ENCODE measurements around the gene PNCK. TPM values are rescaled to one million over a fixed set of nuclear protein-coding genes. Genes with fewer than 3 reads are reported as not detected.
"Not testable (repeated sequence)": the region's sequence is repeated elsewhere in the genome, so short reads cannot be mapped to it uniquely, and the experiment has no call there.

The PNCK gene
- total and polyA plus RNA-seq, 12 donors = 2.0 to 15.6 (median 5.7) TPM

DNA sequence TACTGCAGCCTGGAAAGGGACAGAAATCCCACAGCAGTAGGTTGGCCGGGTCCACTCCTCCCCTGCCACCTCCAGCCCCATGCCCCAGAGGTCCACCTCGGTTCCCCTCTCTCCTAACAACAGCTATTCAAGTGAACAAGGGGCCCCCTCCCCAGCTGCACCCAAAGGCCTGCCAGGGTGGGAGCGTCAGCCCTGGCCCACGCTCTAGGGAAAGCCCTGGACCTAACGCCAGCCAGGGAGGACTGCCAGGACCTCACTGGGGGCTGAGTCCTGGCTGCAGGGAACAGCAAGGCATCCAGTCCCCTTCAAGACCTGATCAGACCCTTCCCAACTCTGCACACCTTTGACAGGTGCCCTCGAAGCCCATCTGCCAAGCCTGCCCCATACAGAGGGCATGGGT is 27.4 kb upstream of the PNCK start:
- no peak overlapping the region for H3K4me3 ChIP-seq
- H3K27ac ChIP-seq = peak overlapping the region in 8 of 10 donors; percentile 70 to 87 (median 78)
- peaks cover 0 to 50% (median 0%) of the 10 kb centered on the region in 9 donors for H3K36me3 ChIP-seq
- DNase-seq (no peak), ATAC-seq (no peak)
- TF ChIP-seq, protein P1, sequence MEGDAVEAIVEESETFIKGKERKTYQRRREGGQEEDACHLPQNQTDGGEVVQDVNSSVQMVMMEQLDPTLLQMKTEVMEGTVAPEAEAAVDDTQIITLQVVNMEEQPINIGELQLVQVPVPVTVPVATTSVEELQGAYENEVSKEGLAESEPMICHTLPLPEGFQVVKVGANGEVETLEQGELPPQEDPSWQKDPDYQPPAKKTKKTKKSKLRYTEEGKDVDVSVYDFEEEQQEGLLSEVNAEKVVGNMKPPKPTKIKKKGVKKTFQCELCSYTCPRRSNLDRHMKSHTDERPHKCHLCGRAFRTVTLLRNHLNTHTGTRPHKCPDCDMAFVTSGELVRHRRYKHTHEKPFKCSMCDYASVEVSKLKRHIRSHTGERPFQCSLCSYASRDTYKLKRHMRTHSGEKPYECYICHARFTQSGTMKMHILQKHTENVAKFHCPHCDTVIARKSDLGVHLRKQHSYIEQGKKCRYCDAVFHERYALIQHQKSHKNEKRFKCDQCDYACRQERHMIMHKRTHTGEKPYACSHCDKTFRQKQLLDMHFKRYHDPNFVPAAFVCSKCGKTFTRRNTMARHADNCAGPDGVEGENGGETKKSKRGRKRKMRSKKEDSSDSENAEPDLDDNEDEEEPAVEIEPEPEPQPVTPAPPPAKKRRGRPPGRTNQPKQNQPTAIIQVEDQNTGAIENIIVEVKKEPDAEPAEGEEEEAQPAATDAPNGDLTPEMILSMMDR (IDR thresholded peaks at IDR 0.05) = no peak
- H3K4me1 ChIP-seq = peaks cover 0 to 37% (median 0%) of the 10 kb centered on the region in 9 donors
- intact Hi-C loops (cut with DNase I) = no loop called here
- H3K9me3 ChIP-seq = no peaks in the 10 kb centered on the region
- peaks cover 0 to 4% (median 0%) of the 10 kb centered on the region in 7 donors for H3K27me3 ChIP-seq
- 76 to 83% methylated on average over 4 to 6 of the region's 6 CpGs for WGBS, 2 donors

DNA sequence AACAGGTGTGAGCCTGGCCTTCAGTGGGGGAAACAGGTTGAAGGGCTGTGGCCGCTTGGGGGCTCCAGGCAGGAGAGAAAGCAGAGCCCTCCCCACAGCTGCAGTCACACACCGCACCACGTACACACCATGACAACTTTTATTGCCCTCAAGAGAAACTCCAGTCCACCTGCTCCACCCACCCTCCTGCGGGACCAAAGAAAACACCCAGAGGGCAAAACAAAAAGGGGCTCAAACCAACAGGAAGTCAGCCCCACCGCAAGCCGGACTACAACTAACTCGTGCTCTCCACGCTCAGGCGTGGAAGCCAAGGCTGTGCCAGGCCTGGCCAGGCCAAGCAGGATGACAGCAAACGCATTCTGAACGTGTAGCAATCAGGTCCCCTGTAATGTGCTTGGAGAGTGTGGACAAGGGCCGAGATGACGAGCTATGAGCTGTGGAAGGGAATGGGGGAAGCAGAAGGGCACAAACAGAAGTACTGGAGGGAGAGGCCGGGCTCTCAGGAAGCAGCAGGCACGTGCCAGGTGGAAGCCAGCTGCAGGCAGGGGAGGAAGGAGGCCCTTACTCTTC is 26.8 kb upstream of the PNCK start:
- ATAC-seq = peak in 6 of 8 donors; percentile 4 to 20 (median 16)
- no peak for DNase-seq
- intact Hi-C loops (cut with DNase I) = no loop called here
- peaks cover 0 to 50% (median 0%) of the 10 kb centered on the region in 9 donors for H3K36me3 ChIP-seq
- peak overlapping the region; percentile 36 to 87 (median 76) for H3K27ac ChIP-seq
- H3K4me1 ChIP-seq = peaks cover 0 to 37% (median 0%) of the 10 kb centered on the region in 9 donors
- H3K4me3 ChIP-seq = no peak overlapping the region
- H3K27me3 ChIP-seq = peaks cover 0 to 4% (median 0%) of the 10 kb centered on the region in 7 donors
- no peaks in the 10 kb centered on the region for H3K9me3 ChIP-seq
- WGBS, 2 donors = 44 to 66% methylated on average over 13 to 15 of the region's 15 CpGs
- TF ChIP-seq, protein P1 (IDR thresholded peaks at IDR 0.05) = no peak

DNA sequence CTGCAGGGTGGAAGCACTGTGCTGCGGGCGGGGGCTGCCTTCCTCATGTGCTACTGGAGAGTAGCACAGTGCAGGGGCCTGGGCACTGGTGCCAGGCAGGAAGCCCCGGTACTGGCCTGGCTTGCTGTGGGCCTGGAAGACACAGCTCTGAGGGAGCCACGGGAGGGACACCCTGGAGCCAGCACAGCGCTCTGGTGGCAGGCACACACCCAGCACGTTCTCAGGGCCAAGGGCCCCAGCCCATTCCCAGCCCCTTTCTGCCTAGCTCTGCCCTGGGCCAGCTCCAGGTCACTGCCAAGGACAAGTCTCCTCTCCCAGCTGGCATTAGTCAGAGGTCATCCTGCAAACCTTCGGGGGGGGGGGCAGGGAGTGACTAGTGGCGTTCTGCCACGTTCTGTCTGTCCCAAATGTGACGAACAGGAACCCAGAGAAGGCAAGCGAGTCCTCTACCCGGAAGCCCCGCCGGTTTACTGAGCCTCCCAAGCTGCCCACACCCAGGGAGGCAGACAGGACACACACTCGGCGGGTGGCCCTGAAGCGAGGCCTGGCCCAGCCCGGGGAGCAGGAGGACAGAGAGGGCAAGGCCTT is 26.3 kb upstream of the PNCK start:
- H3K4me3 ChIP-seq; H3K27me3 ChIP-seq; H3K9me3 ChIP-seq; intact Hi-C loops (cut with DNase I): not testable (repeated sequence)
- peak; percentile 57 to 85 (median 74) for ATAC-seq
- Histone ChIP-seq H3K27ac (peak overlapping the region; percentile 36 to 87 (median 76)), H3K36me3 (peaks cover 0 to 50% (median 0%) of the 10 kb centered on the region in 9 donors), H3K4me1 (peaks cover 0 to 35% (median 0%) of the 10 kb centered on the region in 9 donors)
- peak in 1 of 2 donors; percentile 50 for DNase-seq
- WGBS, 2 donors = 51 to 57% methylated on average over 14 to 16 of the region's 18 CpGs

DNA sequence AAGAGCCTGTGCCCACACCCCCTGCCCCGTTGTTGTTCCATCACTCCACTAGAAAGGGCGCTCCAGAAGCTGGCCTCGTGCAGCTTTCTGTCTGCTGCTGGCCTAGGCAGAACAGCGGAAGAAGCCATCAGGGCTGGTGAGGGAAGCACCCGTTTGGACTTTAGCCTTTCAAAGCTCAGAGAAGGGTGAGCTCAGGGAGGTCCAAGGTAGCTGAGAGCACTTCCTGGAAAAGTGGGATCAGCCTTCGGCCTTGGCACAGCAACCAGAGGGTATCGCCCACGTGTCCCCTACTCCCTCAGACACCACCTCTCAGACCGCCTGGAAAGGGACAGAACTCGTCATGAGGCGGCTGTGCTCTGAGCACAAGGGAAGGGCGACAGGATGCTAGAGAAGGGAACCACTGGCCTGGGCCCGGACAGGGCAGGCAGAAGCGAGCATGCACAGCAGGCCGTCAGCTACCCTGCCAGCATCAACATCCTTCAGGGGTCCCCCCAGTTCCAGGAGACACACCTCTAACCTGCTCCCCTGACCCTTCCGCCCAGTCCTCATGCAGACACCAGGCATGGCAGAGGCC is 25.7 kb upstream of the PNCK start:
- H3K9me3 ChIP-seq; DNase-seq; H3K4me3 ChIP-seq; H3K27me3 ChIP-seq; intact Hi-C loops (cut with DNase I): not testable (repeated sequence)
- Histone ChIP-seq H3K4me1 (peaks cover 0 to 29% (median 0%) of the 10 kb centered on the region in 9 donors), H3K27ac (peak overlapping the region in 9 of 10 donors; percentile 10 to 87 (median 78)), H3K36me3 (peaks cover 0 to 49% (median 0%) of the 10 kb centered on the region in 9 donors)
- 68 to 70% methylated on average over 11 to 15 of the region's 16 CpGs for WGBS, 2 donors
- ATAC-seq = peak in 5 of 8 donors; percentile 2 to 11 (median 8)

All from heart right ventricle (tissue), 16 donors.